ENCODE measurements around the gene ZFHX3. TPM values are rescaled to one million over a fixed set of nuclear protein-coding genes. Genes with fewer than 3 reads are reported as not detected.

Gene ZFHX3
- total and polyA plus RNA-seq, 10 of the 15 experiments (the other 5 are each of a cell fraction or from before 2014, with no cell fraction given) = 0.68 to 8.6 (median 2.0) TPM

DNA sequence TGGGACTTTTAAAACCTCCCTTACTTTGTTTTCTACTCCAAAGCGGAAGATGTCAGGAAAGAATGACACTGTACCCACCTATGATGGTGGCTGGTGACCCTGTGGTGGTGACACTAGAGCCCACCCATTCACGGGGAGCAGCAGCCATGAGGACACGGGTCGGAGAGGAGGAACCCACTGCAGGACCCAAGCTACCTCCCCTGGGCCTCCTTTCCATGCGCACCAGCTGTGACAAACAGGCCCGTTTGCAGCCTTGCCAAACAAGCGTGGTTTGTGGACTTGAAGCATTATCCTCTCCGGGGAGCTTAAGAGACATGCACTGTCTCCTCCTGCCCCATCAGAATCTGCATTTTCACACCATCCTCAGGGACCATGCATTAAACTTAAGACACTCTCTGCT lies 85.6 kb downstream of the ZFHX3 start:
- no peaks in the 10 kb centered on the region for H3K27me3 ChIP-seq (replicated peaks in 1 of 2; ENCODE audit: control insufficient read depth in 2 of 2, insufficient read depth in 2 of 2, low read length in 1 of 2)
- no peaks in the 10 kb centered on the region for H4K20me1 ChIP-seq (ENCODE audit: control insufficient read depth, insufficient read depth)
- ChIA-PET SMC1A (ENCODE audit: uncharacterized antibody, unreplicated experiment) (interaction anchor here (0.5 kb wide), 1 partner anchor 22 kb away, joined by 3 read pairs; no protein-coding TSS in a partner anchor), POLR2A (no interaction called here), CTCF (no interaction called here), RAD21 (ENCODE audit: unreplicated experiment) (no interaction called here)
- no TSS peak for BruUV-seq (replicated peaks)
- ATAC-seq (no peak), DNase-seq (ENCODE audit: low read depth, low spot score) (no peak), FAIRE-seq (no peak)
- H3K27ac ChIP-seq (ENCODE audit: control insufficient read depth, insufficient read depth) = no peak overlapping the region
- no peak overlapping the region for H3K9ac ChIP-seq (ENCODE audit: control insufficient read depth, insufficient read depth, low read length)
- H3K4me3 ChIP-seq = no peak overlapping the region
- peaks cover 1 to 5% of the 10 kb centered on the region in 2 experiments; a peak in 3 of 4 replicates for H3K36me3 ChIP-seq (ENCODE audit: control insufficient read depth in 2 of 2, insufficient read depth in 2 of 2, low read length in 1 of 2)
- 92% methylated on average over 7 of the region's 8 CpGs for WGBS (ENCODE audit: insufficient coverage, insufficient replicate concordance, low lambda C conversion rate, missing lambda C conversion rate)
- no peaks in the 10 kb centered on the region for H3K79me2 ChIP-seq (ENCODE audit: control insufficient read depth, insufficient read depth, low read length)
- TF ChIP-seq POU2F2 (IDR thresholded peaks at IDR 0.05; ENCODE audit: borderline replicate concordance, low read depth, low read length) (no peak), ESRRA (IDR thresholded peaks at IDR 0.05; ENCODE audit: low read length) (no peak), TARDBP (IDR thresholded peaks at IDR 0.05; ENCODE audit: borderline replicate concordance) (no peak), ZBED1 (IDR thresholded peaks at IDR 0.05; ENCODE audit: borderline replicate concordance) (no peak), YBX1 (IDR thresholded peaks at IDR 0.05) (no peak), SP1 (IDR thresholded peaks at IDR 0.05; ENCODE audit: low read depth, low read length) (no peak), HDGF (IDR thresholded peaks at IDR 0.05) (no peak), TBL1XR1 (IDR thresholded peaks at IDR 0.05; ENCODE audit: low read depth, low read length) (no peak), RB1 (IDR thresholded peaks at IDR 0.05; ENCODE audit: borderline replicate concordance) (no peak), SIN3A (IDR thresholded peaks at IDR 0.05; ENCODE audit: low read depth, low read length) (no peak), LARP7 (IDR thresholded peaks at IDR 0.05) (no peak), STAT3 (IDR thresholded peaks at IDR 0.05; ENCODE audit: low read depth, low read length) (no peak), IRF4 (IDR thresholded peaks at IDR 0.05; ENCODE audit: low read depth, low read length) (no peak)
- TF ChIP-seq, protein P1, sequence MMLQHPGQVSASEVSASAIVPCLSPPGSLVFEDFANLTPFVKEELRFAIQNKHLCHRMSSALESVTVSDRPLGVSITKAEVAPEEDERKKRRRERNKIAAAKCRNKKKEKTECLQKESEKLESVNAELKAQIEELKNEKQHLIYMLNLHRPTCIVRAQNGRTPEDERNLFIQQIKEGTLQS (IDR thresholded peaks at IDR 0.05; ENCODE audit: borderline replicate concordance, extremely low read depth, low read depth, low read length) = no peak
- TF ChIP-seq, protein P2, sequence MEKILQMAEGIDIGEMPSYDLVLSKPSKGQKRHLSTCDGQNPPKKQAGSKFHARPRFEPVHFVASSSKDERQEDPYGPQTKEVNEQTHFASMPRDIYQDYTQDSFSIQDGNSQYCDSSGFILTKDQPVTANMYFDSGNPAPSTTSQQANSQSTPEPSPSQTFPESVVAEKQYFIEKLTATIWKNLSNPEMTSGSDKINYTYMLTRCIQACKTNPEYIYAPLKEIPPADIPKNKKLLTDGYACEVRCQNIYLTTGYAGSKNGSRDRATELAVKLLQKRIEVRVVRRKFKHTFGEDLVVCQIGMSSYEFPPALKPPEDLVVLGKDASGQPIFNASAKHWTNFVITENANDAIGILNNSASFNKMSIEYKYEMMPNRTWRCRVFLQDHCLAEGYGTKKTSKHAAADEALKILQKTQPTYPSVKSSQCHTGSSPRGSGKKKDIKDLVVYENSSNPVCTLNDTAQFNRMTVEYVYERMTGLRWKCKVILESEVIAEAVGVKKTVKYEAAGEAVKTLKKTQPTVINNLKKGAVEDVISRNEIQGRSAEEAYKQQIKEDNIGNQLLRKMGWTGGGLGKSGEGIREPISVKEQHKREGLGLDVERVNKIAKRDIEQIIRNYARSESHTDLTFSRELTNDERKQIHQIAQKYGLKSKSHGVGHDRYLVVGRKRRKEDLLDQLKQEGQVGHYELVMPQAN (conservative IDR thresholded peaks at IDR 0.05) = no peak
- TF ChIP-seq, protein P3, sequence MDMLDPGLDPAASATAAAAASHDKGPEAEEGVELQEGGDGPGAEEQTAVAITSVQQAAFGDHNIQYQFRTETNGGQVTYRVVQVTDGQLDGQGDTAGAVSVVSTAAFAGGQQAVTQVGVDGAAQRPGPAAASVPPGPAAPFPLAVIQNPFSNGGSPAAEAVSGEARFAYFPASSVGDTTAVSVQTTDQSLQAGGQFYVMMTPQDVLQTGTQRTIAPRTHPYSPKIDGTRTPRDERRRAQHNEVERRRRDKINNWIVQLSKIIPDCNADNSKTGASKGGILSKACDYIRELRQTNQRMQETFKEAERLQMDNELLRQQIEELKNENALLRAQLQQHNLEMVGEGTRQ (IDR thresholded peaks at IDR 0.05; ENCODE audit: borderline replicate concordance, low read depth, low read length) = no peak
- intact Hi-C loops (cut with micrococcal nuclease; ENCODE audit: unreplicated experiment) (no loop called here), in situ Hi-C loops (cut with MboI) (no loop called here)
- H2AFZ ChIP-seq (ENCODE audit: control insufficient read depth, low read depth, low read length) = no peak overlapping the region
- H3K9me3 ChIP-seq (replicated peaks; ENCODE audit: control insufficient read depth, insufficient read depth, low read length) = no peaks in the 10 kb centered on the region
- H3K4me1 ChIP-seq (ENCODE audit: control insufficient read depth, insufficient read depth, low read length) = no peaks in the 10 kb centered on the region
- no peak overlapping the region for H3K4me2 ChIP-seq (ENCODE audit: control insufficient read depth, insufficient read depth)
